ENCODE data around the gene TMEFF2.

The TMEFF2 gene

DNA sequence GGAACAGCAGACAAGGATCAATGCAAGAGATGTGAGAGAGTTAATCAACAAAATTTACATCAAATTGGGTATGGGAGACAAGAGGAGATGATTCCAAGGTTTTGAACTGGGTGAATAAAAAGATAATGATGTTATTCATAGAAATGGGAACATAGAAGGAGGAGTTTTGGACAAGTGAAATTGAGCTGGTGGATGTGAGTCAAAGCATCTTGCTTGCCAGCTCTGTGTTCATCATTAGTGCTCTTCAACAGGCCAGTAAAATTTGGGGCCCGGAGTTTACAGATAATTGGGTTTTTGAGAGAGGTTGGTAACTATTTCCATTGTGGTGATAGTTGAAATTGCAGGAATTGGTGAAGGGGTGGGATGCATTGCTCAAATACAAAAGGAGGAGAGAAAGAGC is 277.9 kb downstream of the TMEFF2 start:
- TF ChIP-seq FOXP2 (optimal IDR thresholded peaks at IDR 0.05; ENCODE audit: borderline replicate concordance, extremely low read depth, extremely low read length, insufficient read depth) (no peak), TAF1 (IDR thresholded peaks at IDR 0.05; ENCODE audit: borderline replicate concordance, insufficient read depth, low read length) (no peak), POLR2AphosphoS5 (IDR thresholded peaks at IDR 0.05; ENCODE audit: low read depth, low read length) (no peak), SIN3A (IDR thresholded peaks at IDR 0.05; ENCODE audit: borderline replicate concordance, insufficient read depth, low read length) (no peak)
- TF ChIP-seq, protein P1, sequence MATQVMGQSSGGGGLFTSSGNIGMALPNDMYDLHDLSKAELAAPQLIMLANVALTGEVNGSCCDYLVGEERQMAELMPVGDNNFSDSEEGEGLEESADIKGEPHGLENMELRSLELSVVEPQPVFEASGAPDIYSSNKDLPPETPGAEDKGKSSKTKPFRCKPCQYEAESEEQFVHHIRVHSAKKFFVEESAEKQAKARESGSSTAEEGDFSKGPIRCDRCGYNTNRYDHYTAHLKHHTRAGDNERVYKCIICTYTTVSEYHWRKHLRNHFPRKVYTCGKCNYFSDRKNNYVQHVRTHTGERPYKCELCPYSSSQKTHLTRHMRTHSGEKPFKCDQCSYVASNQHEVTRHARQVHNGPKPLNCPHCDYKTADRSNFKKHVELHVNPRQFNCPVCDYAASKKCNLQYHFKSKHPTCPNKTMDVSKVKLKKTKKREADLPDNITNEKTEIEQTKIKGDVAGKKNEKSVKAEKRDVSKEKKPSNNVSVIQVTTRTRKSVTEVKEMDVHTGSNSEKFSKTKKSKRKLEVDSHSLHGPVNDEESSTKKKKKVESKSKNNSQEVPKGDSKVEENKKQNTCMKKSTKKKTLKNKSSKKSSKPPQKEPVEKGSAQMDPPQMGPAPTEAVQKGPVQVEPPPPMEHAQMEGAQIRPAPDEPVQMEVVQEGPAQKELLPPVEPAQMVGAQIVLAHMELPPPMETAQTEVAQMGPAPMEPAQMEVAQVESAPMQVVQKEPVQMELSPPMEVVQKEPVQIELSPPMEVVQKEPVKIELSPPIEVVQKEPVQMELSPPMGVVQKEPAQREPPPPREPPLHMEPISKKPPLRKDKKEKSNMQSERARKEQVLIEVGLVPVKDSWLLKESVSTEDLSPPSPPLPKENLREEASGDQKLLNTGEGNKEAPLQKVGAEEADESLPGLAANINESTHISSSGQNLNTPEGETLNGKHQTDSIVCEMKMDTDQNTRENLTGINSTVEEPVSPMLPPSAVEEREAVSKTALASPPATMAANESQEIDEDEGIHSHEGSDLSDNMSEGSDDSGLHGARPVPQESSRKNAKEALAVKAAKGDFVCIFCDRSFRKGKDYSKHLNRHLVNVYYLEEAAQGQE (IDR thresholded peaks at IDR 0.05; ENCODE audit: insufficient read depth in 1 of 2, low read depth in 2 of 2, low read length in 2 of 2), result no peak

DNA sequence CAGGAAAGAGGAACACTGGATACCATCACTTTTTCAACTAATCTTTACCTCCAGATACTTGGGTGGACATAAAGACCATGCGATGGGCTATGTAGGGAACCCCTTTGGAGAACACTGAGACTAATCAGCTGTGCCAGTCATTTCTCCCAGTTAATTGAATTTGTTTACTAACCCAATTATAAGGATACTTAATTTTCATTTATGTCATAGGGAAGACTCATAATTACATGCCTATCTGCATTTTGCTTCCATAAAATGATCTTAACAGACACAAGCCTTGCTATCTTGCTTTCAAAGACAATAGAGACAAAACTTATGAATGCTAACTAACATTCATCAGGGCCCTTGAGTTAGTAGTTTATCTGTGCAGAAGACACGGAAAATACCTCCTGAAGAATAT is 279.0 kb downstream of the TMEFF2 start:
- TF ChIP-seq POLR2AphosphoS5 (IDR thresholded peaks at IDR 0.05; ENCODE audit: low read depth, low read length), result no peak
- no peak for TF ChIP-seq FOXP2 (optimal IDR thresholded peaks at IDR 0.05; ENCODE audit: borderline replicate concordance, extremely low read depth, extremely low read length, insufficient read depth)
- TF ChIP-seq, protein P1 (IDR thresholded peaks at IDR 0.05; ENCODE audit: insufficient read depth in 1 of 2, low read depth in 2 of 2, low read length in 2 of 2), result no peak
- no peak for TF ChIP-seq SIN3A (IDR thresholded peaks at IDR 0.05; ENCODE audit: borderline replicate concordance, insufficient read depth, low read length)
- no peak for TF ChIP-seq TAF1 (IDR thresholded peaks at IDR 0.05; ENCODE audit: borderline replicate concordance, insufficient read depth, low read length)

DNA sequence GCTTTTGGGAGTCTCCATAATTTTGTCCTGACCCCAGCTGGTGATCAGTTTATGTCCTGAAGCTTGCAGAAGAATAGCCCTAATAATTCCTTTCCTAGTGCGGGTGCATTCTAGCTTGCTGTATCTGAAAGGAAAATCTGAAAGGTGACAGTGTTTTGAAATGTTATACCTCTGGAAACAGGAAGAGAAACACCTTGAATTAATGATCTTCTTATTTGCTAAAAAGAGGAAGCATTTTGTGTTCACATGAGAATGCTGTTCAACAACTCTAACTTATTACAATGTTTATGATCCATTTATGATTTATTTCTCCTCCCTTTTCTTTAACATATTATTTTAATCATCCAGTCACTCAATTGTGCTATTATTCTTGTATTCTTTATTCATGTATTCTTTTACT is 280.9 kb downstream of the TMEFF2 start:
- TF ChIP-seq, protein P1 (IDR thresholded peaks at IDR 0.05; ENCODE audit: insufficient read depth in 1 of 2, low read depth in 2 of 2, low read length in 2 of 2), result no peak
- no peak for TF ChIP-seq POLR2AphosphoS5 (IDR thresholded peaks at IDR 0.05; ENCODE audit: low read depth, low read length)
- TF ChIP-seq FOXP2 (optimal IDR thresholded peaks at IDR 0.05; ENCODE audit: borderline replicate concordance, extremely low read depth, extremely low read length, insufficient read depth), result no peak
- no peak for TF ChIP-seq TAF1 (IDR thresholded peaks at IDR 0.05; ENCODE audit: borderline replicate concordance, insufficient read depth, low read length)
- TF ChIP-seq SIN3A (IDR thresholded peaks at IDR 0.05; ENCODE audit: borderline replicate concordance, insufficient read depth, low read length), result no peak

DNA sequence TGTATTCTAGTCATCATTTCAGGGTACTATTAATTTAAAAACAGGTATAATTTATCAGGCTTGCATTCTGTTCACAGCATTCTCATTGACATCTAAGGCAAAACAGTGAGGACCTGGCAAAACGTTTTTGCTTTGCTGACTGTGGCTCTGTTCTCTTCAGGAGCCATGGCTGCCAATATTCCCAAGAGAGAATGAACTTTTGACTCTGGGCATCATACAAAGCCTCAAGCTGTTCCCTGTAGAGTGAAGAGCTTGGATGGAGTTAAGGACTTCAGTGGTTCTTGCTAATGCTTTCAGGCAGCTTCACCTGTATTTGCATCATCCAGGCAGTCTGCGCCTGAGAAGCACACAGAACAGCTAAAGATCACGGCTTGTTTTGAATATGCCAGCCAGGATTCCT is 282.0 kb downstream of the TMEFF2 start:
- TF ChIP-seq FOXP2 (optimal IDR thresholded peaks at IDR 0.05; ENCODE audit: borderline replicate concordance, extremely low read depth, extremely low read length, insufficient read depth) (no peak), SIN3A (IDR thresholded peaks at IDR 0.05; ENCODE audit: borderline replicate concordance, insufficient read depth, low read length) (no peak), POLR2AphosphoS5 (IDR thresholded peaks at IDR 0.05; ENCODE audit: low read depth, low read length) (no peak), TAF1 (IDR thresholded peaks at IDR 0.05; ENCODE audit: borderline replicate concordance, insufficient read depth, low read length) (no peak)
- TF ChIP-seq, protein P1 (IDR thresholded peaks at IDR 0.05; ENCODE audit: insufficient read depth in 1 of 2, low read depth in 2 of 2, low read length in 2 of 2), result no peak

DNA sequence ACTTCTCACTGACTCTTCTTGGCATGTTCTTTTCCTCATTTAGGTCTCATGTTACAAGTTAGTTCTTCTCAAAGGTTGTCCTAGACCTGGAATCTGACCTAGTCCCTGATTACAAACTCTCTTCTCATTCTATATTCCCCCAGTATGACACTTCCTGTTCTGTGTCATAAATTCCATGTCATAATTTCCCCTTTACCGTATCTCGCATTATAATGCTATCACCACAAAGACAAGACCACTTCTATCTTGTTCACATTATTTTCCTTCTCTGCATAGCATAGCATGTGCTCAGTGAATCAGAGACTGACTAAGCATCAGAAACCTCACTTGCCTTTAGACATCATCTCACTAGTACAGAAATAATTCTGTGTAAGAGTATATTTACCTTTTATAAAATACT is 284.2 kb downstream of the TMEFF2 start:
- TF ChIP-seq SIN3A (IDR thresholded peaks at IDR 0.05; ENCODE audit: borderline replicate concordance, insufficient read depth, low read length) (no peak), FOXP2 (optimal IDR thresholded peaks at IDR 0.05; ENCODE audit: borderline replicate concordance, extremely low read depth, extremely low read length, insufficient read depth) (no peak), POLR2AphosphoS5 (IDR thresholded peaks at IDR 0.05; ENCODE audit: low read depth, low read length) (no peak), TAF1 (IDR thresholded peaks at IDR 0.05; ENCODE audit: borderline replicate concordance, insufficient read depth, low read length) (no peak)
- TF ChIP-seq, protein P1 (IDR thresholded peaks at IDR 0.05; ENCODE audit: insufficient read depth in 1 of 2, low read depth in 2 of 2, low read length in 2 of 2), result no peak

All from PFSK-1 (cell line).